Measurements from ENCODE around the gene SLC16A1. TPM values are rescaled to one million over a fixed set of nuclear protein-coding genes. Genes with fewer than 3 reads are reported as not detected.
"Not testable (repeated sequence)": the region's sequence is repeated elsewhere in the genome, so short reads cannot be mapped to it uniquely, and the experiment has no call there.

The SLC16A1 gene
- total RNA-seq, result 10 to 100 TPM; 28.0 to 51.5 TPM

DNA sequence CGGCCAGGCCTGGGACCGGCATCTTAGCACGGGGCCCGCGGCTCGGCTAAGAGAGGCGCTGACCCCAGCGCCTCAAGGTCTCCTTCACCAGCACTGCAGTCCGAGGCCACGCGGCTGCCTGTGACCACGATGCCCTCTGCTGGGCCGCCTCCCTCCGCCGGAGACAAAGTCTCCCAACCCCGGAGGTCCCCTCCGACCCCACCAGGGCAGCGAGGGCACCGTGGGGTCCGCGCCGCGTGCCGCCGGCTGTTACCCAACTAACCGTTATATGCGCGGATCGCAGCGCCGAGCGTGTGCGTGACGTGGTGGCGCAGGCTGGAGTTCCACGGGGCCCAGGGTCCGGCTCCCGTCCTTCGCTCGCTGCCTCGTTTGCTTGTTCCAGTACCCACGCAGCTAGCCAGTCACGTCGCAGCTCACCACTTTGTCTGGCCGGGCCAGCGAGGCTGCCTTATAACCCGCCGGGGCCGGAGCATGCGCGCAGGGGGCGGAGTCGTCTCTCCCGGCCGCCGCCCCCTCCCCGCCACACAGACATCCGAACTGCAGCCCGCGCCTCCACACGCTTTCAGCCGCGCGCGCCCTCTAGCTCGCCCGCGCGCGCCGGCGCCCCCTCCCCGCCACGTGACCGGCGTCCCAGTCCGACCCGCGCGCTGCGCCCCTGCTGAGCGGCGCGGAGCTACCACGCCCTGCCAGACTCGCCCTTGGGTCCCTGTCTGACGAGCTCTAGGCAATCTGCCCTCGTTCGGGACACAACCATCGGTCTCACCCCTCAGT lies at the start of gene SLC16A1:
SLC16A1 (minus strand) TSS at position 424 of the 771 bp plus-strand sequence. CDS start 26,888 bp downstream, outside the sequence.
- peaks cover 48 to 53% of the 10 kb centered on the region in 2 donors for H3K36me3 Mint-ChIP-seq
- ATAC-seq (peak; percentile 73 to 80), DNase-seq (ENCODE audit: low spot score in 2 of 2) (peak; percentile 90 to 95)

GRCh38 chr1:113003751-113004690 lies 48.0 kb upstream of the SLC16A1 start:
- Mint-ChIP-seq H3K36me3 (peaks cover 9 to 15% of the 10 kb centered on the region in 2 donors), H3K9me3 (no peaks in the 10 kb centered on the region), H3K27ac (no peak overlapping the region)
- ATAC-seq (no peak), DNase-seq (ENCODE audit: low spot score in 2 of 2) (no peak)

More for the DNA sequence above, at the start of gene SLC16A1:
- Mint-ChIP-seq H3K9me3 (peaks cover 0 to 4% of the 10 kb centered on the region in 2 donors), H3K27ac (peak within 1 kb of the TSS; percentile 95 to 99)

DNA sequence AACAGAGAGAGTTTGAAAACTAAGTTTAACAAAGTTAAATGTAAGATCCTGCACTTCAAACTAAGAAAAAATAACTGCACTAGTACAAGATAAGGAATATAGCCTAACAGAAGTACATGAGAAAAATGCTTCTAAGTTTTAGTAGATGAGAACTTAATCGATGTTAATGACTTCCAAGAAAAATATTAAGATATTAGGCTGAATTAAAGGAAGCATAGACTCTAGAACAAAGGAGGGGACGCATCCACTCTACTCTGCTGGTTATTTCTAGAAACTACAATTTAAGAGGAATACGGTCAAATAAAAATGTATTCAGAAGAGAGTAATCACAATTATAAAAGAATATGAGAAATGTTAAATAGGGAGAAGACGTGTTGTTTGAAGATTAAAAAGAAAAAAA lies 46.3 kb upstream of the SLC16A1 start:
- H3K9me3 Mint-ChIP-seq, result no peaks in the 10 kb centered on the region
- DNase-seq (ENCODE audit: low spot score in 2 of 2) (no peak), ATAC-seq (no peak)
- H3K27ac Mint-ChIP-seq, result peak overlapping the region in 1 of 2 donors; percentile 9
- peaks cover 4 to 10% of the 10 kb centered on the region in 2 donors for H3K36me3 Mint-ChIP-seq

DNA sequence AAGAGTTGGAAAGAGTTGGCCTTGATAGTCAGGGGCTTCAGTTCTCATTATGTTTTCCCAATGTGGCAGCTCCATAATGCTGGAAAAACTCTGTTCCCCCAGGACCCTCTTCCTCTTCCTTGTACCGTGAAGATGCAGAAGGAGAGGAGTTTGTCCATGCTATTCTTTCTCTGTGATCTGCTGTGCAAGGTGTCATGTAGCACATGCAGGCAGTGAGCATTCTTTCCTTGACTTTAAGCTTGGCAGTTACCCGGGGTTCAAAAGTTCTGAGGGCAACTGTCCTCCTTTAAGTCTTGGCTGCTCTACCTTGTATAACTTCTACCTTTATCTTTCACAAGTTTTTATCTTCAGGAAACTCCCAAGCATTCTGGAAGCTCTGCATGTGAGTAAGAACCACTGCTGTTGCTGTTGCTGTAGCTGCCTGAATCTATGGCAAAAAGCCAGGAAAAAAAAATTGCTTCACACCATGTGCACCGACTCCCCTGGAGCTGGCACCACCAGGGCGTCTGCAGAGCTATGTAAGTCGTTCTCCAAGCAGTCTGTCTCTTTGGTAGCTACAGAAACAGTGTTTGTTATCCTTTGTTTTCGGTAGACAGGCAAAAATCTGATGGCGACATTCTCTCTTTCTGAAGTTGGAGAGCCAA lies 42.7 kb upstream of the SLC16A1 start:
- no peak for ATAC-seq
- peak overlapping the region in 1 of 2 donors; percentile 44 for H3K27ac Mint-ChIP-seq
- H3K36me3 Mint-ChIP-seq, result peaks cover 4 to 15% of the 10 kb centered on the region in 2 donors

GRCh38 chr1:112997781-112998180 lies 41.8 kb upstream of the SLC16A1 start:
- H3K9me3 Mint-ChIP-seq, result no peaks in the 10 kb centered on the region
- ATAC-seq (no peak), DNase-seq (ENCODE audit: low spot score in 2 of 2) (no peak)
- H3K27ac Mint-ChIP-seq, result no peak overlapping the region
- peaks cover 4 to 15% of the 10 kb centered on the region in 2 donors for H3K36me3 Mint-ChIP-seq

More for the DNA sequence above, 42.7 kb upstream of the SLC16A1 start:
- DNase-seq (ENCODE audit: low spot score in 2 of 2), result no peak
- no peaks in the 10 kb centered on the region for H3K9me3 Mint-ChIP-seq

GRCh38 chr1:112995890-112996289 lies 39.9 kb upstream of the SLC16A1 start:
- Mint-ChIP-seq H3K9me3 (no peaks in the 10 kb centered on the region), H3K36me3 (peaks cover 0 to 15% of the 10 kb centered on the region in 2 donors), H3K27ac (no peak overlapping the region)
- ATAC-seq, result no peak
- DNase-seq (ENCODE audit: low spot score in 2 of 2), result no peak

GRCh38 chr1:112995021-112995420 lies 39.0 kb upstream of the SLC16A1 start:
- H3K27ac Mint-ChIP-seq; DNase-seq (ENCODE audit: low spot score in 2 of 2); H3K9me3 Mint-ChIP-seq; ATAC-seq; H3K36me3 Mint-ChIP-seq: not testable (repeated sequence)

DNA sequence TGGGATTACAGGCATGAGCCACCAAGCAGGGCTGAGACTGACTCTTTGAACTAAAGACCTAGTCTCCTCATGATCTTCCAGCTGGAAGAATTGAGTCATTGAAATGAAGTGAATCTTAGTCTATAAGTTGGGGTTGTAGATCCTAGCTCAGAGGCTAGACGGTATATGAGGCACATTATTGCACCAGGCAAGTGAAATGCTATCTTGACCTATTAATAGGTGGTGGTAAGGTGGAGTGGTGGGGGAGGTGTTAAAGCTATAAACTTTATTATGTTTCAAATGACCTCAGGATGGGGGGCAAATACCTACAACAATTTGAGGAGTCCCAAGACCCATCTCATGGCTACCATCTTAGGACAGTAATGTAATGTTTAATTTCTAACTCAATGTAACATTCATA lies 36.8 kb upstream of the SLC16A1 start:
- ATAC-seq (no peak), DNase-seq (ENCODE audit: low spot score in 2 of 2) (no peak)
- Mint-ChIP-seq H3K9me3 (no peaks in the 10 kb centered on the region), H3K36me3 (peaks cover 0 to 10% of the 10 kb centered on the region in 2 donors), H3K27ac (no peak overlapping the region)

- DNase-seq (ENCODE audit: low spot score in 2 of 2) (no peak), ATAC-seq (no peak)
- no peak overlapping the region for H3K27ac Mint-ChIP-seq
- H3K36me3 Mint-ChIP-seq, result peaks cover 0 to 10% of the 10 kb centered on the region in 2 donors
- H3K9me3 Mint-ChIP-seq, result no peaks in the 10 kb centered on the region
Observed at GRCh38 chr1:112991402-112992120, 35.6 kb upstream of the SLC16A1 start.

DNA sequence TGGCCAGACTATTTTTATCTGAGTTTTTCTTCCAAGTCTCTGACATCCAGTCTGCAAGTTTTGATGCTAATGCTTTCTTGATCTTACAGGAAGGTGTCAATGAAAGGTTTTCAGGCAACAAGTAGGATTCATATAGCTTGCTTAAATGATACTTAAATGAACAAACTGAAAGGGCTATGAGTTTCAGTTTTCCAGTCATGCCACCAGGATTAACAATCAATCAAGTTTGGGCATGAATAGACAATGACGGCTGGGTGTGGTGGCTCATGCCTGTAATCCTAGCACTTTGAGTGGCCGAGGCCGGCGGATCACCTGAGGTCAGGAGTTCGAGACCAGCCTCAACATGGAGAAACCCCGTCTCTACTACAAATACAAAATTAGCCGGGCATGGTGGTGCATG lies 34.3 kb upstream of the SLC16A1 start:
- ATAC-seq, result no peak
- peaks cover 0 to under 1% of the 10 kb centered on the region in 2 donors for H3K36me3 Mint-ChIP-seq
- H3K9me3 Mint-ChIP-seq, result no peaks in the 10 kb centered on the region
- H3K27ac Mint-ChIP-seq, result no peak overlapping the region
- DNase-seq (ENCODE audit: low spot score in 2 of 2), result no peak

DNA sequence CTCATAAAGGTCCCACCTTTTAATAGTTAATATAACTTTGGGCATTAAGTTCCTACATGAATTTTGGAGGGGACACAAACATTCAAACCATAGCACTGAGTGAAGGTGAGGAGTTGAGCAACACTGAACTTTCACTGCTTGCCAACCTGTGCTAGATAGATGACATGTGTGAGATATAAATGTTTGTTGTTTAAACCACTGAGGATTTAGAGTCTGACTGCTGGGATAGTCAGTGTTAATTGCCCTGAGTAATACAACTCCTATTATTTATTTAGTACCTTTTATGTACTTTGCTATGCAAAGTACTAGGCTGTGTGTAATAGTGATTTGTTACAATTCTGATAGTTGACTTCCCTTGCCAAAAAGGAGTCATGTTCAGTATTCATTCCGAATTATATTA lies 32.4 kb upstream of the SLC16A1 start:
- DNase-seq (ENCODE audit: low spot score in 2 of 2), result no peak
- Mint-ChIP-seq H3K27ac (no peak overlapping the region), H3K9me3 (no peaks in the 10 kb centered on the region), H3K36me3 (no peaks in the 10 kb centered on the region)
- ATAC-seq, result no peak

DNA sequence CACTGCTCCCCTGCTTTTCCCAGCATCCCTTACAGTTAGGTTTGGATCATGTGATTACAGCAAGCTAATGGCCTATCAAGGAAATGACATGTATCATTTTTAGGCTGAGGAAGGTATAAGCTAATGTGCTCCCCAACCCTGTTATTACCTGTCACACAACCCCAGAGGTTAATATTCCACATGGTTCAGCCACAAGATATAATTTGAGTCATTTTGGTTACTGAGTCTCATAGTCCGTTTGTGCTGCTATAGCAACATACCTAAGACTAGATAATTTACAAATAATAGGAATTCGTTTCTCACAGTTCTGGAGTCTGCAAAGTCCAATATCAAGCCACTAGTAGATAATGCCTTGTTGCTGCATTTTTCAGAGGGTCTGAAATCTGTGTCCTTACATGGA lies 29.1 kb upstream of the SLC16A1 start:
- DNase-seq (ENCODE audit: low spot score in 2 of 2) (no peak), ATAC-seq (peak; percentile 3 to 22)
- H3K27ac Mint-ChIP-seq, result no peak overlapping the region
- H3K36me3 Mint-ChIP-seq, result no peaks in the 10 kb centered on the region
- H3K9me3 Mint-ChIP-seq, result no peaks in the 10 kb centered on the region

- Mint-ChIP-seq H3K36me3 (no peaks in the 10 kb centered on the region), H3K27ac (no peak overlapping the region), H3K9me3 (no peaks in the 10 kb centered on the region)
- no peak for ATAC-seq
- no peak for DNase-seq (ENCODE audit: low spot score in 2 of 2)
Observed at GRCh38 chr1:112983537-112984131, 27.6 kb upstream of the SLC16A1 start.

GRCh38 chr1:112982853-112983536 lies 27.0 kb upstream of the SLC16A1 start:
- DNase-seq (ENCODE audit: low spot score in 2 of 2) (no peak), ATAC-seq (no peak)
- H3K9me3 Mint-ChIP-seq, result no peaks in the 10 kb centered on the region
- H3K36me3 Mint-ChIP-seq, result no peaks in the 10 kb centered on the region
- no peak overlapping the region for H3K27ac Mint-ChIP-seq

GRCh38 chr1:112982328-112982727 lies 26.3 kb upstream of the SLC16A1 start:
- Mint-ChIP-seq H3K27ac (no peak overlapping the region), H3K36me3 (no peaks in the 10 kb centered on the region), H3K9me3 (no peaks in the 10 kb centered on the region)
- DNase-seq (ENCODE audit: low spot score in 2 of 2) (no peak), ATAC-seq (no peak)

Data from activated naive CD4-positive, alpha-beta T cell treated with anti-CD3 and anti-CD28 coated beads, Interleukin-2, amount 50 U/mL, for 72 hours (primary cell).